OCI-LY7 (cell line): ENCODE measurements around the gene COL4A4. TPM values are rescaled to one million over a fixed set of nuclear protein-coding genes. Genes with fewer than 3 reads are reported as not detected.

Experiments used
- BruUV-seq: library from RNA; stranded (reverse); fragments of 400-500 nt; replicated peaks from 2 replicates; lab custom pipeline; 2021; lab: Mats Ljungman, UMichigan
- CTCF ChIA-PET: fragments of 300-600 bp; sonication (Branson Sonifier 250); formaldehyde crosslinking; loops from one replicate; lab custom pipeline; 2022; ENCODE audit warnings: antibody characterized with exemption; ENCODE audit not compliant: unreplicated experiment; lab: Charles Lee
- POLR2A ChIA-PET: fragments of 300-600 bp; sonication (Branson Sonifier 250); formaldehyde crosslinking; loops from one replicate; lab custom pipeline; 2022; ENCODE audit warnings: antibody characterized with exemption; lab: Charles Lee
- DNase-seq: peaks from one replicate; pipeline ENCODE4 v3.0.0-alpha.2; 2015; ENCODE audit warnings: low spot score
- H2AFZ ChIP-seq: fragments of 200-600 bp; sonication (generic), shearing (Covaris generic); 2 replicates; pipeline ENCODE4 v1.6.1; 2014; ENCODE audit warnings: mild to moderate bottlenecking, antibody characterized with exemption, low read length, moderate library complexity
- H3K27ac ChIP-seq: fragments of 200-600 bp; sonication (generic); 2 replicates; pipeline ENCODE4 v1.5.1; 2014; ENCODE audit warnings: mixed run types, low read depth, mild to moderate bottlenecking, moderate library complexity, low read length, inconsistent platforms; ENCODE audit not compliant: poor library complexity, severe bottlenecking
- H3K36me3 ChIP-seq: fragments of 200-600 bp; sonication (generic); 2 replicates; pipeline ENCODE4 v1.6.1; 2014; ENCODE audit warnings: mild to moderate bottlenecking, antibody characterized with exemption, low read length, moderate library complexity, mixed read lengths; ENCODE audit not compliant: insufficient read depth
- H3K4me1 ChIP-seq: fragments of 200-600 bp; sonication (generic); 2 replicates; pipeline ENCODE4 v1.5.1; 2014; ENCODE audit warnings: mild to moderate bottlenecking, low read length; ENCODE audit not compliant: insufficient read depth, poor library complexity, severe bottlenecking
- H3K4me2 ChIP-seq: fragments of 200-600 bp; sonication (generic); 2 replicates; pipeline ENCODE4 v1.6.1; 2014; ENCODE audit warnings: mild to moderate bottlenecking, low read length
- H3K4me3 ChIP-seq: fragments of 200-600 bp; sonication (generic); 2 replicates; pipeline ENCODE4 v1.5.1; 2014; ENCODE audit warnings: mild to moderate bottlenecking, low read depth, low read length; ENCODE audit not compliant: poor library complexity, severe bottlenecking
- H3K79me2 ChIP-seq: fragments of 200-600 bp; sonication (generic); 2 replicates; pipeline ENCODE4 v1.6.1; 2016; ENCODE audit warnings: low read depth, mild to moderate bottlenecking, low read length, moderate library complexity, mixed read lengths; ENCODE audit not compliant: insufficient read depth
- H3K9me2 ChIP-seq: fragments of 200-600 bp; sonication (generic); 2 replicates; pipeline ENCODE4 v1.6.1; 2016; ENCODE audit warnings: mild to moderate bottlenecking, low read length, mixed read lengths; ENCODE audit not compliant: insufficient read depth
- H3K9me3 ChIP-seq: fragments of 200-600 bp; sonication (generic); 2 replicates; pipeline ENCODE4 v1.6.1; 2014; ENCODE audit warnings: mild to moderate bottlenecking, mixed run types, low read length, mixed read lengths
- H4K20me1 ChIP-seq: fragments of 200-600 bp; sonication (generic); 2 replicates; pipeline ENCODE4 v1.6.1; 2014; ENCODE audit warnings: mild to moderate bottlenecking, antibody characterized with exemption, low read length, moderate library complexity, mixed read lengths; ENCODE audit not compliant: insufficient read depth
- EZH2phosphoT487 ChIP-seq: fragments of 200-600 bp; sonication (generic); IDR thresholded peaks from 2 replicates; pipeline ENCODE4 v1.6.1; 2018; ENCODE audit warnings: low read depth, borderline replicate concordance, mild to moderate bottlenecking, mixed run types, antibody characterized with exemption, low read length, moderate library complexity, mixed read lengths
- intact Hi-C: fragments of 100-400 bp; cut with micrococcal nuclease; formaldehyde crosslinking; loops from one replicate; pipeline ENCODE4 v1.10.0; 2022; ENCODE audit not compliant: unreplicated experiment
- total RNA-seq, 2 experiments: library from RNA; depleted of rRNA in 1 of 2; stranded (reverse); fragments of >200 nt in 1 of 2; shearing (Covaris generic) in 1 of 2; gene quantifications; 2 replicates each; pipeline ENCODE4 v1.2.3, GENCODE V29; 2014 to 2022
- TF ChIP-seq, protein P1 (sequence below): fragments of 200-600 bp; sonication (generic); conservative IDR thresholded peaks from 2 replicates; pipeline ENCODE4 v1.5.1; 2014; ENCODE audit warnings: mild to moderate bottlenecking, antibody characterized with exemption, low read length, moderate library complexity, mixed read lengths

Gene COL4A4
- total RNA-seq, 2 experiments from 2014 or later: 0.16 to 7.0 TPM

DNA sequence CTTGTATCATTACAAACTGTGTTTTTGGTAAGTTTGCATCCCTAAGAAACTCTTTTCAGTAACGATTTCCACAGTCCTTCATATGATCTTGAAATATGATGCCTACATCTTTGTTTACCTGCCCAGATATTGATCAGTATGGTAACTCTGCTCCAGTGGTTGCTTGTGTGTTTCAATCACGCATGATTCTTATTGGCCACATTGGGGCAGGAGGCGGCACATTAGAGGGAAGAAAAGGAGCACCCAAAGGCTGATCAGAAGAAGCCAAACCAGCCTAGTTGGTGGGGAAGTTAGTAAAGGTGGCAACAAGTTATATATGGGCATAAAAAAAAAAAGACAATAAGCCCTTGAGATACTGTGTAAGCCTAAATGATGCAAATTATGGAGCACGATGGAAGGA, 169.2 kb downstream of the COL4A4 start:
- no peaks in the 10 kb centered on the region for H3K4me1 ChIP-seq
- H2AFZ ChIP-seq: no peak overlapping the region
- no peak overlapping the region for H3K4me2 ChIP-seq
- peak; percentile 29 for DNase-seq
- H3K9me3 ChIP-seq: 0 out of 2 replicates have a peak, but pooled peaks cover 6% of the 10 kb centered on the region
- ChIA-PET CTCF (interaction anchor here (1.0 kb wide), 1 partner anchor 38 kb away, joined by 3 read pairs; no protein-coding TSS in a partner anchor), POLR2A (interaction anchor here (0.7 to 1.2 kb wide), 2 partner anchors 11 to 427 kb away, joined by 3 to 4 read pairs; no protein-coding TSS in a partner anchor)
- H4K20me1 ChIP-seq: no peaks in the 10 kb centered on the region
- H3K27ac ChIP-seq: no peak overlapping the region
- no peaks in the 10 kb centered on the region for H3K9me2 ChIP-seq
- no peaks in the 10 kb centered on the region for H3K79me2 ChIP-seq
- intact Hi-C loops: no loop called here
- peaks cover 52% of the 10 kb centered on the region for H3K36me3 ChIP-seq
- BruUV-seq: no TSS peak
- no peak for TF ChIP-seq EZH2phosphoT487
- TF ChIP-seq, protein P1, sequence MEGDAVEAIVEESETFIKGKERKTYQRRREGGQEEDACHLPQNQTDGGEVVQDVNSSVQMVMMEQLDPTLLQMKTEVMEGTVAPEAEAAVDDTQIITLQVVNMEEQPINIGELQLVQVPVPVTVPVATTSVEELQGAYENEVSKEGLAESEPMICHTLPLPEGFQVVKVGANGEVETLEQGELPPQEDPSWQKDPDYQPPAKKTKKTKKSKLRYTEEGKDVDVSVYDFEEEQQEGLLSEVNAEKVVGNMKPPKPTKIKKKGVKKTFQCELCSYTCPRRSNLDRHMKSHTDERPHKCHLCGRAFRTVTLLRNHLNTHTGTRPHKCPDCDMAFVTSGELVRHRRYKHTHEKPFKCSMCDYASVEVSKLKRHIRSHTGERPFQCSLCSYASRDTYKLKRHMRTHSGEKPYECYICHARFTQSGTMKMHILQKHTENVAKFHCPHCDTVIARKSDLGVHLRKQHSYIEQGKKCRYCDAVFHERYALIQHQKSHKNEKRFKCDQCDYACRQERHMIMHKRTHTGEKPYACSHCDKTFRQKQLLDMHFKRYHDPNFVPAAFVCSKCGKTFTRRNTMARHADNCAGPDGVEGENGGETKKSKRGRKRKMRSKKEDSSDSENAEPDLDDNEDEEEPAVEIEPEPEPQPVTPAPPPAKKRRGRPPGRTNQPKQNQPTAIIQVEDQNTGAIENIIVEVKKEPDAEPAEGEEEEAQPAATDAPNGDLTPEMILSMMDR: peak; percentile 72
- H3K4me3 ChIP-seq: no peak overlapping the region

DNA sequence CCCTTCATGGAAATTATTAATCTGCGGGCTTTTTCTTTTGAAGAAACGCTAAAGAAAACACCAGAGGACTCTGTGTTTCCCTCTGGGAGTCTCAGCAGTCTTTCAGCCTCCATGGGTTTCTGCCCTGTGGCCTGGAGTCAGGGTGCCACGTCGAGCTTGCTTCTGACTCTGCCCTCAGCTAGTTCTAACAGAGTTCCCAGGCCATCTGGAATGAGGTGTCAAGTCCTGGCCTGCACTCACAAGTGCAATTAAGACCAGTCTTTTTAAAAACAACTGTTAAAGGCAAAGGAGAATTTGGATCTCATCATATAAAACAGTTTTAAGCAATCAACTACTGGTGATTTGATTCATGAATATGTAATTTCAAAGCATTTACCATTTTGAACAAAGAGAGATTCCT, 170.8 kb downstream of the COL4A4 start:
- no peaks in the 10 kb centered on the region for H3K79me2 ChIP-seq
- ChIA-PET CTCF (no interaction called here), POLR2A (interaction anchor here (0.5 to 1.1 kb wide), 2 partner anchors 11 to 227 kb away, joined by 3 to 8 read pairs; no protein-coding TSS in a partner anchor)
- DNase-seq: no peak
- no peaks in the 10 kb centered on the region for H3K9me3 ChIP-seq
- peaks cover 36% of the 10 kb centered on the region for H3K36me3 ChIP-seq
- TF ChIP-seq EZH2phosphoT487: no peak
- TF ChIP-seq, protein P1: no peak
- no peaks in the 10 kb centered on the region for H3K4me1 ChIP-seq
- intact Hi-C loops: no loop called here
- no peaks in the 10 kb centered on the region for H3K9me2 ChIP-seq
- BruUV-seq: no TSS peak
- H2AFZ ChIP-seq: no peak overlapping the region
- no peaks in the 10 kb centered on the region for H4K20me1 ChIP-seq
- no peak overlapping the region for H3K4me3 ChIP-seq
- H3K4me2 ChIP-seq: no peak overlapping the region
- no peak overlapping the region for H3K27ac ChIP-seq

DNA sequence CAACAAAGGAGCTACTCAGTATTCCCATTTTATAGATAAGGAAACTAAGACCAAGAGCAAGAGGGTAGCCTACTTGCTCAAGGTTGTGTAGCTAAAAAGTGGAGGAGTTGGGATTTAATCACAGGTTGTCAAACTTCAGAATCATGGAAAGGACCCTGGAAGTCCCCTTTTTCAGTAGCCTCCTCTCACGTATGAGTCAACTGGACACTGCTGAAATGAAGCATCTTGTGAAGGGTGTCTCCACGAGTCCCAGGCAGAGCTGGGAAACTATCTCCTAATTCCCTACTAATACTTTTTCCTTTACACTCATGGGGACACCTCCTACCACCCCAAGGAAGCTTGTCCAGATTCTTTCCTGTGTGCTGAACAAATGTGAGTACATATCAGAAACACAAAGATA, 172.3 kb downstream of the COL4A4 start:
- Histone ChIP-seq H2AFZ (no peak overlapping the region), H3K4me1 (no peaks in the 10 kb centered on the region), H3K27ac (no peak overlapping the region), H4K20me1 (no peaks in the 10 kb centered on the region), H3K79me2 (no peaks in the 10 kb centered on the region), H3K36me3 (peaks cover 29% of the 10 kb centered on the region; the same call in 1 of the 2 replicates), H3K9me2 (no peaks in the 10 kb centered on the region), H3K9me3 (no peaks in the 10 kb centered on the region), H3K4me3 (no peak overlapping the region), H3K4me2 (no peak overlapping the region)
- ChIA-PET CTCF (no interaction called here), POLR2A (no interaction called here)
- DNase-seq: no peak
- TF ChIP-seq EZH2phosphoT487: no peak
- TF ChIP-seq, protein P1: no peak
- BruUV-seq: no TSS peak
- intact Hi-C loops: no loop called here
